HG02943 (cell line): ENCODE measurements around the gene SMR3A.
A peak's percentile ranks its signal among the peaks of the same experiment; 100 is the strongest.

Experiments used
- ATAC-seq: cut with Tn5 transposase; IDR thresholded peaks from one replicate; pipeline ENCODE4 v1.9.1; 2021; ENCODE audit warnings: mild to moderate bottlenecking, low read depth, moderate library complexity; ENCODE audit not compliant: unreplicated experiment

The SMR3A gene

DNA sequence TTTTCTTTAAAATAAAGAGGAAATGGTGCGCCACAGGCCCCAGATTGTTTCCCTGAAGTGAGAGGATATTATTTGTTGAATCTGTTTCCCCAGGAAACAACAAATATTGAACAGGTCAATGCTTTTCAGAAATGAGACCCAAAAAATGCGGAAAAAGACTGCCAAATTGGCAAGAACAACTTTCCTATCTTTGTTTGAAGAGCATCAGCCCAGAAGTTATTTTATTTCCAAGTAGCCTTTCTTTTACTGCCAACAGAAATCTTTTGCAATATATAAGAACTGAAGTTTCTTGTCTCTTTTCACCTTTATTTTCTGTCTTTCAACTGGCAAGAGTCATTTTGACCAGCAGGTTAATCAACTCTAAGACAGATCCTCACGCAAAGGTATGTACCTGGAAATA, at the start of gene SMR3A:
SMR3A (plus strand) TSS at position 301 of the 400 bp plus-strand sequence. CDS start 1,356 bp downstream, outside the sequence.
- no peak for ATAC-seq

DNA sequence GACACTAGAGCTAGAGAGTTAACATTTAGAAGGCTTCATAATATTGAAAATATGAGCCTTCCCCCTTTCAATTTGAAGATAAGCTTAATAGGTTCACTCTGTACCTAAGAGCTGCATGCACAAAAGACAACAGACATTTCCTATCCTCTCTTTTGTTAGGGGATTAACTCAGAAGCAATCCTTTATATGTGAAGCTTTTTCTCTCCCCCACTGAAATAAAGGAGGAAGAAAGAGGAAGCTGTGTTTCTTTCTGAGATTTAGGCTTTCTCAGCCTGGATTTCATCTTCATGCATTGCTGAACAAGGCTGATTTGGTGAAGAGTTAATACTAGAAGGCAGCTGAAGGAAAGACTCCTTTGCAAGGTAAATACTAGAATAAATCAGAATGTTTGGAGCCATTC, 46.8 kb upstream of the SMR3A start:
- ATAC-seq: no peak

DNA sequence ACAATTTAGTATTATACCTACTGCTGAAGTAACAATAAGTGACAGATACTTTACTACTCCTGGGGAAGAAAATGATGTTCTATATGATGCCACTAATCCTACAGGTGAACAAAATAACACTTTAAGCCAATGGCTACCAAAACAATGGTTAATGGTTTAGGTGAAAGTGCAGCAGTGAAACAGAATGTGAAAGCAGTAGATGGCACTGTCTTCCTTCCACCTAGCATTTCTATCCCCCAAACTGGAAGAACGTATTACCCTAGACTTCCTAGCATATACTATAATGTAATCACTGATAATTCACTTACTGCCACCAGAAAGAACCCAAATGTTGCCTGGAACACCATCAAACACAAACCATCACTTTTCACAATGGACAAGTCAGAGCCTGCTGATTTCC, 44.6 kb upstream of the SMR3A start:
- no peak for ATAC-seq

DNA sequence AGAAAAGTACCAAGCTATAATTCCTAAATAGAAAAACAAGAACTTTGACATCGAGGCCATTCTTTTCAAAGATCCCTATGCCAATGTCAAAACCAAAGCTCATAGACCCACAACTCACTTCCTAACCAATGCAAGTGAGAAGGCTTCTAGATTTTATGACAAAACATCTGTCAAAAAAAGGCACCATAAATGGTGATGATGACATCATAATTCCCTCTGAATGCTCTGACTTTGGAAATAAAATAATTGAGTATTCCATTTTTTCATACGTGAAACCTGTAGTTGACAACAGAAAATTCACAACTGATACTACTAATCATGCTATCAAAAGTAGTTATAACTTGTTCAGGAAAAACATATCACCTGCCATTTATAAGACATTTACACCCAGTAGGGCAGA, 34.5 kb upstream of the SMR3A start:
- ATAC-seq: no peak

DNA sequence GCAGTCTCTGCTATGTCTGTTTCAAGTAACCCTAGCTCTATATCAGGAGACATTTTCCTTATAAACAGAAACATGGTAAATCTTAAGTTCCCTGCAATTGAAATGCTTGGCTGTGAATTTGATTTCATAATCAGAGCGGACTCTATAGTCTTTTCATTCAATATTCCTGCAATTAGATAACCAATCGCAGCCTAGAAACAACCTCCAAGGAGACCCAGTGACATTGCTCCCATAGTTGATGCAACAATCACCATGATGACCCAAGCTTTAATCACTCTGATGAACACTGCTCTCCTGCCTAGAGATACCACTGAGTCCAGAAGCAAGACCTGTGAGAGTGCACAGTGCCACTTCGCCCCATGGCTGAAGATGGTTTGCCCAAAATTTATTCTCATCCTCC, 25.9 kb upstream of the SMR3A start, which contains the start of gene CABS1:
CABS1 (plus strand) TSS at position 301 of the 400 bp plus-strand sequence; CDS start at position 360, 59 bp downstream.
- ATAC-seq: no peak

DNA sequence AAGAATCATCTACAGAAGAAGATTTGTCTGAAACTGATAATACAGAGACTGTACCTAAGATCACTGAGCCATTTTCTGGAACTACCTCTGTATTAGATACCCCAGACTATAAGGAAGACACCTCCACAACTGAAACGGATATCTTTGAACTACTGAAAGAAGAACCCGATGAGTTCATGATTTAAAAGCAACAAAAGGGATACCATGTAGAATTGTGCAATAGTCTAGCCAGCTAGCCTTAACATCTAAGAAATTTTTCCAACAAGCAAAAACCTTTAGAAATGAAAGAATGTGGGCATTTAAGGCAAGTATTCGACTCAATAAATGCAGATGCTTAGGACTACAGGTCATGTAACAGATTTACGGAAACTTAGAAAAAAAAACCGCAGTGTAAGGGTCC, 24.5 kb upstream of the SMR3A start:
- no peak for ATAC-seq

DNA sequence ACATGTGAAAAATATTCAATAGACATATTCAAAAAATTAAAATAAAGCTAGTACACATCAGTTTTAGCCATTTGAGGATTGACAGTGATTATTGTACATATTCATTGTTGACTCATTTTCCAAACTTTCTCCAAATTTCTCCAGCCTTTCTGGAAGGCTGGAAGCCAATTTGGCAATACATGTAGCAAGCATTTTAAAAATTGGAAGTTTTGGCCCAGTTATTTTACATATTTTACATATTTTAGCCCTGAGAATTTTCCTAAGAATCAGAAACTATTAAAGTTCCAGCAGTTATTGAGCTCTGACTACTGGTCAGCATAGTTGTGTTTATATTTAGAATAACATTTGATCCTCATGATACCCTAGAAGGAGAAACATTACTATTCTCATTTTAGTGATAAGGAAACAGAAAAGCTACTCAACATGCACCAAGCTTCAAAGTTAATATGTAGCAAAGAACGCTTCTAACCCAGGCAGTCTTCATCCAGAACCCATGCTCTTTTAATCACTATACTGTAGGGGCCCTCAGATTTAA, 22.6 kb upstream of the SMR3A start:
- no peak for ATAC-seq

DNA sequence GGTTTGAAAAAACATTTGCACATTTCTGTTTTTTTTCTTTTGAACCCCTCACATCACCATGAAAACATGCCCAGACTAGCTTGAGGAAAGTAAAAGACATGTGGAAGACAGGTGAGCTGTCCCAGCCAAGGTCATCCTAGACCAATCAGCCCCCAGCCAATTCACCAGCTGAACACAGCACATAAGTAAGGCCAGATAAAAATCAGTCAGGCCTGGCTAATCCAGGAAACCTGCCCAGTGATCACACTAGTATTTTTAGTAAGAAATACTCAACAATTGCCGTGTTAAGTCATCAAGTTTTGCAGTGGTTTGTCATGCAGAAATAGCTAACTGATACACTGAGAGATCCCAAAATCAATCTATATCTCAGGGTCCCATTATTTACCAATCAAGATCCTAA, 4.4 kb upstream of the SMR3A start:
- no peak for ATAC-seq

DNA sequence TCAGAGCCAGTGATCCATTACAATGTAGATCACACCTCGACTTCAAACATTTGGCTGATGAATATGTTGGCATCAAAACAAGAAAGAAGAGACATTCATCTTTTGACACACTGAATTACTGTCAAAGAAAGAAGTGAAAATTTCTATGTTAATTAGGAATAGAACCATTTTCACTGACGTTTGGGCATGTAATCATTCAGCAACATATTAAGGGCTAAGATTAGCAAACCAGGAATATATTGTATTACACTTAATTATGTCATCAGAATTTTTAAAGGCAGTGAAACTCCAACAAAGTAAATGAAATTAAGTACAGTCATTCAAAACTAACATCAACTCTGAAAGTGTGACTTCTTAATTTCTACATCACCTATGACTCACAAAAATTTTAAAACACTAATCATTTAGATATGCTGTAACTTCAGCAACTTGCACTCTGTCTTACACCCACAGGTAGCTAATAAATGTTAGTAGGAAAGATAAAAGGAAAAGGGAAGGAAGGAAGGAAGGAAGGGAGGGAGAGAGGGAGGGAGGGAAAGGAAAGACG, 1.4 kb upstream of the SMR3A start:
- ATAC-seq: no peak

DNA sequence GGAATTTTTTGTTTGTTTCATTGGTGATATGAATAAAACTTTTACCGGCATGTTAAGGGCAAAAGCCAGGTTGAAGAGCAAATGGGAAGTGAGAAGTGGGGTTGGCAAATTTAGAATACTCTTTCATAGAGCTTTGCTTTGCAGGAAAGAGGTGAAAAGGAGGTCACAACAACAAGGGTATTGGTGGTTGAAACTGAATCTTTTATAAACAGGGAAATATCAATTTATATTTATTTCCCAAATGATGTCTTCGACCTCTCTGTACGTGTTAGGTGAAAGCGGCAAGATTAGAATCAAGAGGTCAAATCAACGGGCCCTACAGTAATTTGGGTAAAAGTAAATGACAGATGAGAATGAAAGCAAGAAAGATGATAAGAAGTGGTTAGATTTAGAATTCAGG, 3.4 kb downstream of the SMR3A start:
- ATAC-seq: no peak

DNA sequence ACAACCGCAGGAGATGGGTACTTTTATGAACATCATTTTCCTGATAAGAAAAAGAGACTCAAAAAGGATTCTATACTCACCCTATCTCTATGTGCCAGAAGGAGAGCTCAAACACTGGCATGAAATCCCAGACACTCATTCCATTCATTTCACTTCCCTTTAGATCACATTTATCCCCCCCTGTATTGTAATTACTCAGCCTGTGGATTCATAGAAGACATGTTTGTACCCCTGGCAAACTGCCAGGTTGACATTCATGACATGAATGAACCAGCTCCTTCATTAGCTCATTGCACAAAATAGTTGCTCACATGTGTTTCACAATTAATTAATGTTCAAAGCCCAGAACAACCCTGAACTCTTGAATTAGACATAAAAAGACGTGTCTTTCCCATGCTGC, 4.9 kb downstream of the SMR3A start:
- ATAC-seq: no peak

DNA sequence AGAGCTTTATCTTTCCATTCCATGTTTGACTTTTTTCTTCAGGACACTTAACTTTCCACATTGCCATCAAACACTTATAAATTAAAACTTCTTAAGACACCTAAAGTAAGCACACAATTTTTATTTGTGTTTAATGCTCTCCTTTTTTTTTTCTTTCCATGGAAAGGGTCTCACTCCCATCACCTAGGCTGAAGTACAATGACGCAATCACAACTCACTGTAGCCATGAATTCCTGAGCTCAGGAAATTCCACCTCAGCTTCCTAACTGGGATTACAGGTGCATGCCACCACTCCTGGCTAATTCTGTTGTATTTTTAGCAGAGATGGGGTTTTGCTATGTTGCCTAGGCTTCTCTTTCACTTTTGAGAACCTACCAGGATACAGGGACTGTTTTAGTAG, 7.3 kb downstream of the SMR3A start:
- no peak for ATAC-seq

DNA sequence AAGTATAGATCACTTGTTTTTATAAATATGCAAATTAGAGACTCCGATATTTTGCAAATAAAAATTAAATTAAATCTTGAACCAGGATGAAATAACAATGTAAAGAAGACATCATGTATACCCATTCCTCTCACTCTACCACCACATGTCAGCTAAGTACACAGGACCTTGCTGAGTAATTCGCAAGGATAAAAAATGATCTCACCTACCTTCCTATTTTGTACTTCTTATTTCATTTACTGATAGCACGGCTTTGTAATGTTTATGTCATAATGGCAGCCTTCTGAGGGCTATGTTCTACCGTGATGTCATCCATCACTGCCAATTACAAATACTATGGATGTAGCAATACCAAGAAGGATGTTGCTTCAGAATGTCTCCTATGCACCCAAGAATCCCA, 11.4 kb downstream of the SMR3A start:
- no peak for ATAC-seq

DNA sequence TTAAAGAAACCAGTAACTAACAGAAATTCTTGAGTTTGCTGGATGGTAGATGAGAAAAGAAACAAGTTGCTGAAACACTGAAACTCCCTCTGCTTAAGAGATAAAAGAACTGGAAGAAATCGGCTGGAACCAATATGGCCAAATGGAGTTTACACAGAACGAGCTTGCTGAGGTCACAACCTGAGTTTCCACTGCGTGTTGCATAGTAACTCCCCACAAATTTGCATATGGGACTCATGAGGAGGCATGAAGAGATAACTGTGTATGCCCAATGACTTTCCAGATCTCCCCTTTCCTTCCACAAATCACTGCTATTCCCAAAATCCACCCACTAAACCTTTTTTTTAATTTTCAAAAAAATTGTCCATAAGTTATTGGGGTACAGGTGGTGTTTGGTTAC, 12.2 kb downstream of the SMR3A start:
- ATAC-seq: no peak

DNA sequence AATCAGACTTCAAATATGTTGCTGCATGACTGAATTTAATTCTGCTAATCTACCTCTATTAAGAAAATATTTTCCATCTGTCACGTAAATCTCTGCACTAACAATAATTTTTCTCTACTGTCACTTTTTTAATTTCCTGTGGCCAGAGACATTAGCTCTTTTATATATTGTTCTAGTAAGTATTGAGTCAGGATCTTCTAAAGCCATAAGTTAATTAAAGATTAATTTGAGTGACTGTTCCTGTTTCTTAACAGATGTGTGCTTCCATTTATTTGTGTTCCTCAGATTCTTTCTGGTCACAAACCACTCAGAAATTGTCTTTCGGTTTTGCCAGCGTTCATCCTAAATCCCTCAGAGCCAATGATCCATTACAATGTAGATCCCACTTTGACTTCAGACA, 20.0 kb downstream of the SMR3A start:
- no peak for ATAC-seq

DNA sequence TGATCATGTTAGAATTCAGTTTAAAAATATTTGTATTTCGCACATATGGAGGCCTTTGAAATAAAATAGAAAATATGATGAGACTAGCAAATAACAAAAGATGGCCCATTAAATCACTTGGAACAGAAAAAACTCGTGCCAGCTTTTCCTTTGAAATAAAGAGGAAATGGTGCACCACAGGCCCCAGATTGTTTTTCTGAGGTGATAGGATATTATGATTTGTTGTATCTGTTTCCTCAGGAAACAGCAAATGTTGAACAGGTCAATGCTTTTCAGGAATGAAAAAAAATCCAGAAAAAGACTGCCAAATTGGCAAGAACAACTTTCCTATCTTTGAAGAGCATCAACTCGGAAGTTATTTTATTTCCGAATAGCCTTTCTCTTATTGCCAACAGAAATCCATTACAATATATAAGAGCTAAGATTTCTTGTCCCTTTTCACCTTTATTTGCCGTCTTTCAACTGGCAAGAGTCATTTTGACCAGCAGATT, 22.2 kb downstream of the SMR3A start, which contains the start of gene SMR3B:
SMR3B (plus strand) TSS at position 441 of the 491 bp plus-strand sequence. CDS start 1,380 bp downstream, outside the sequence.
- ATAC-seq: no peak

DNA sequence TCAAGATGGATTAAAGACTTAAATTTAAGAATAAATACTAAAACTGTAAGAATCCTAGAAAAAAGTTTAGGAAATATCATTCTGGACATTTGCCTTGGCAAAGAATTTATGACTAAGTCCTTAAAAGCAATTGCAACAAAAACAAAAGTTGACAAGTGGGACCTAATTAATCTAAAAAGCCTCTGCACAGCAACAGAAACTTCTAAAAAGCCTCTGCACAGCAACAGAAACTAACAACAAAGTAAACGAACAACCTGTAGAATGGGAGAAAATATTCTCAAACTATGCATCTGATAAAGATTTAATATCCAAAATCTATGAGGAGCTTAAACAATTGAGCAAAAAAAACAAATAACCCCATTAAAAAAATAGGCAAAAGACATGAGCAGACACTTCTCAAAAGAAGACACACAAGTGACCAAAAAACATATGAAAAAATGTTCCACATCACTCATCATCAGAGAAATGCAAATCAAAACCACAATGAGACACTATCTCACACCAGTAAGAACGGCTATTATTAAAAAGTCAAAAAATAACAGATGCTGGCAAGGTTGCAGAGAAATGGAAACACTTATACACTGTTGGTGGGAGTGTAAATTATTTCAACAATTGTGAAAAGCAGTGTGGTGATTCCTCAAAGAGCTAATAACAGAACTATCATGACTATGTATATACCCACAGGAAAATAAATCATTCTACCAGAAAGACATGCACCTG, 31.7 kb downstream of the SMR3A start:
- ATAC-seq: peak; percentile 64

DNA sequence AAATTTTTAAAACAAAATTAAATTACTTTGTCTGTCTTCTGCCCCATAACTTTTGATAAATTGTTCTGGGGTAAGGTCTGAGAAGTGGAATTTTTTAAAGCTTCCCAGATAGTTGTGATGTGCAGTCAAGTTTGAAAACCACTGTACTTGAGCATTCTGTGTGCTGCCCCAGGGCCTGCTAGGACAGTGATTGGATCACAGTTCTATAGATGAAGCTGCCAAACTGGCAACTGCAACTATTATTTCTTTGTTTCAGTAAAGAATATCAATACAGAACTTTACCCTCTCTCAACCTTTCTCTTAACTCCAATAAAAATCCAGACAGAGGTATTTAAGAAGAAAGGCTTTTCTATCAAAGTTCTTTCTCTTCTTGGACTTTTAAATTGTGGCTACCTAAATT, 37.0 kb downstream of the SMR3A start, which contains the start of gene OPRPN:
OPRPN (plus strand) TSS at position 361 of the 400 bp plus-strand sequence. CDS start 1,346 bp downstream, outside the sequence.
- no peak for ATAC-seq

DNA sequence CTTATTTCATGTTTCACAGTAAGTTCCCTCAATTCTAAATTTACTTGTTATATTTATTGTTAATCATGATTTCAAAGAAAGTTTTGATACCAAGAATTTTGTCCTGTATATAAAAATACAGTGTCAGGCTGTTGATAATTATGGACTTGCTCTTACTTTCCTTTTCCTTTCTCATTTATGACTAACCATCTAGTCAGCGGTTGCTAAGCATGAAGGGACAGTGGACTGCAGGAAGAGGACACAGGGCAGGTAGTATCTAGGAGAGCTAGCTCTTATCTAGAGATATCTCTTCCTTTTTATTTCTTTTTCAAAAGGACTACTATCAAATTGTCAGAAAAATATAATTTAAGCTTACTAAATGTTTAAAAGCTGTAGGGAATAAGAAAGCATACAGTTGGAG, 38.8 kb downstream of the SMR3A start:
- no peak for ATAC-seq

DNA sequence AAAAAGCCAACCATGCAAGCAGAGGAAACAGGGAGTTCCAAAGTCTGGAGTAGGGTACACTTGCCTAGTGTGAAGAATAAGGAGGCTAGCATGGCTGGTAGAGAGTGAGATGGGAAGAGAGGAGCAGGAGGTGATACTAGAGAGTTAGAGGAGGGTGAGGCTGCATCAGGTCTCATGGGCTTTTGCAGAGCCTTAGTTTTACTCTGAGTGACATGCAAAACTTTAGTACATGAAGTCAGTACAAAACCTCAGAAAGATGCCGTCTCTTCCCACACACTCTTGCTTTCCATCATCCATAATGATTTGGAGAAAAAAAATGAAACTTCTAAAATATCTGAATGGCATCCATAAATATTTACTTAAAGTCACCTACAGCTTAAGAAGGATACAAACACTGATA, 42.2 kb downstream of the SMR3A start:
- ATAC-seq: no peak

DNA sequence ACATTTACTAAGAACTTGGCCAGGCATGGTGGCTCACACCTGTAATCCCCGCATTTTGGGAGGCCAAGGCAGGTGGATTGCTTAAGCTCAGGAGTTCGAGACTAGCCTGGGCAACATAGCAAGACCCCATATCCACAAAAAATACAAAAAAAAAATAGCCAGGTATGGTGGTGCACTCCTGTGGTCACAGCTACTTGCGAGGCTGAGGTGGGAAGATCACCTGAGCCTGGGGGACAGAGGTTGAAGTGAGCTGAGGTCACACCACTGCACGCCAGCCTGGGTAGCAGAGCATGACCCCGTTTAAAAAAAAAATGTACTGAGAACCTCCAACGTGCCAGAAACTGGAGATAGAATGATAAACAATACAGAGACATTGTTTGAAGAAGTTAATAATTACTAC, 45.2 kb downstream of the SMR3A start:
- peak; percentile 53 for ATAC-seq
